ENCODE data around the gene HENMT1. TPM values are rescaled to one million over a fixed set of nuclear protein-coding genes. Genes with fewer than 3 reads are reported as not detected.
"Not testable (repeated sequence)": the region's sequence is repeated elsewhere in the genome, so short reads cannot be mapped to it uniquely, and the experiment has no call there.

The HENMT1 gene
- total RNA-seq, 4 donors from 2014 or later, result 0.51 to 3.5 (median 1.8) TPM

DNA sequence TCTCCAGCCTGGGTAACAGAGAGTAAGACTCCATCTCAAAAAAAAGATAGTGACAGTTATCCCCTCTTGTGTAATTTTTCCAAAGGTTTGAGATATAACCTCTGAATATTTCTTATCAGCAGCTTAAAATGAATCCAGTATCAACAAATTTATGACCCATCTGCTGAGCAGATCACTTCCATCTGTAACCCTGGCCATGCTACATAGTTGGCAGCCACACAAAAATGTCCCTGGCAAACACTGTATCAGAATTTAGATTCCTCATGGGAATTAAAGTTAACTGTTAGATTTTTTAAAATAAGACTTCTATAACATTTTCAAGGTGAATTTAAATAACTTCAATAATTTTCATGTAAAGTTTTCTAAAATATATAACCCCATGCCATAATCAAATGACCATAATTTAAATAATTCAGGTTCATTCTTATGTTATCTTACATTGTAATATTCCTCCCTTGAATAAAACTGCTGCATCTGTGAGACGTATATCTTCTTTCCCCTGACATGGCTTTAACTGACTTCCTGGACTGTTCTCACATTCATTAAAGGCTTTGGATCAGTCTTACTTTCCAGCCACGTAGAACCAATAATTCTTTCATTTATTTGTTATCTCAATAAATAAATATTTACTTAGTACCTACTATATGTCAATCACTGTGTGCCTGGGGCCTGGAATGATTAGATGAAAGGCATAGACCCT lies 25.9 kb upstream of the HENMT1 start:
- Histone ChIP-seq H3K4me3 (no peak overlapping the region), H3K4me1 (peaks cover 10 to 11% of the 10 kb centered on the region in 2 donors), H3K9me3 (no peaks in the 10 kb centered on the region), H3K27me3 (no peaks in the 10 kb centered on the region), H3K27ac (no peak overlapping the region), H3K36me3 (no peaks in the 10 kb centered on the region)
- intact Hi-C loops (cut with DNase I; ENCODE audit: low total_unique reads), result no loop called here
- in situ Hi-C loops (cut with MboI; ENCODE audit: low sequenced_read_pairs in 4 of 4), result loop anchor here in 2 of 4 donors (25.0 kb wide), 2 partner anchors 474 to 499 kb away; partner anchors contain the start of gene SLC25A24 (in 1 of the 2)
- DNase-seq (no peak), ATAC-seq (no peak)
- no peak for TF ChIP-seq POLR2A (IDR thresholded peaks at IDR 0.05)
- TF ChIP-seq, protein P1, sequence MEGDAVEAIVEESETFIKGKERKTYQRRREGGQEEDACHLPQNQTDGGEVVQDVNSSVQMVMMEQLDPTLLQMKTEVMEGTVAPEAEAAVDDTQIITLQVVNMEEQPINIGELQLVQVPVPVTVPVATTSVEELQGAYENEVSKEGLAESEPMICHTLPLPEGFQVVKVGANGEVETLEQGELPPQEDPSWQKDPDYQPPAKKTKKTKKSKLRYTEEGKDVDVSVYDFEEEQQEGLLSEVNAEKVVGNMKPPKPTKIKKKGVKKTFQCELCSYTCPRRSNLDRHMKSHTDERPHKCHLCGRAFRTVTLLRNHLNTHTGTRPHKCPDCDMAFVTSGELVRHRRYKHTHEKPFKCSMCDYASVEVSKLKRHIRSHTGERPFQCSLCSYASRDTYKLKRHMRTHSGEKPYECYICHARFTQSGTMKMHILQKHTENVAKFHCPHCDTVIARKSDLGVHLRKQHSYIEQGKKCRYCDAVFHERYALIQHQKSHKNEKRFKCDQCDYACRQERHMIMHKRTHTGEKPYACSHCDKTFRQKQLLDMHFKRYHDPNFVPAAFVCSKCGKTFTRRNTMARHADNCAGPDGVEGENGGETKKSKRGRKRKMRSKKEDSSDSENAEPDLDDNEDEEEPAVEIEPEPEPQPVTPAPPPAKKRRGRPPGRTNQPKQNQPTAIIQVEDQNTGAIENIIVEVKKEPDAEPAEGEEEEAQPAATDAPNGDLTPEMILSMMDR (IDR thresholded peaks at IDR 0.05 in 4 of 5, conservative IDR thresholded peaks at IDR 0.05 in 1 of 5), result no peak

DNA sequence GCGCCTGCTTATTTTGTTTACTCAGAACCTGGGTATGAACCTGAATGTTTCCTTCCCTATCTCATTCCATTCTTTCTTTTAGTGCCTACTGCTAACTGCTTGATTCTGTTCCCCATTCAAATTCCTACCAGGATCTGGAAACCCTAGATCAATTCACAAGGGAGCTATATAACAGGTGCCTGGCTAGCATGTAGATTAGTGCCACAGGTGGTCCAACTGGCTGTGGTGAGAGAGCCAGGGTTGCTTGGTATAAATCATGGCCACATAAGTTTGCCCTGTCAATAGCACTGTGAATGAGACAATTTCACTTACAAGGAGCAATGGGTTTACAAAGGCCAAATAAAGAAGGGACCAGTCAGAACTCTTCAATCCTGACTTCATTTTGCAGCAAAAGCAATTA lies 24.6 kb upstream of the HENMT1 start:
- intact Hi-C loops (cut with DNase I; ENCODE audit: low total_unique reads), result no loop called here
- H3K4me1 ChIP-seq, result no peaks in the 10 kb centered on the region
- no peak overlapping the region for H3K4me3 ChIP-seq
- in situ Hi-C loops (cut with MboI; ENCODE audit: low sequenced_read_pairs in 4 of 4), result loop anchor here in 2 of 4 donors (25.0 kb wide), 2 partner anchors 473 to 498 kb away; partner anchors contain the start of gene SLC25A24 (in 1 of the 2)
- no peaks in the 10 kb centered on the region for H3K36me3 ChIP-seq
- H3K9me3 ChIP-seq, result no peaks in the 10 kb centered on the region
- H3K27ac ChIP-seq, result no peak overlapping the region
- TF ChIP-seq, protein P1 (IDR thresholded peaks at IDR 0.05 in 4 of 5, conservative IDR thresholded peaks at IDR 0.05 in 1 of 5), result no peak
- TF ChIP-seq POLR2A (IDR thresholded peaks at IDR 0.05), result no peak
- no peak for ATAC-seq
- DNase-seq, result no peak
- no peaks in the 10 kb centered on the region for H3K27me3 ChIP-seq

DNA sequence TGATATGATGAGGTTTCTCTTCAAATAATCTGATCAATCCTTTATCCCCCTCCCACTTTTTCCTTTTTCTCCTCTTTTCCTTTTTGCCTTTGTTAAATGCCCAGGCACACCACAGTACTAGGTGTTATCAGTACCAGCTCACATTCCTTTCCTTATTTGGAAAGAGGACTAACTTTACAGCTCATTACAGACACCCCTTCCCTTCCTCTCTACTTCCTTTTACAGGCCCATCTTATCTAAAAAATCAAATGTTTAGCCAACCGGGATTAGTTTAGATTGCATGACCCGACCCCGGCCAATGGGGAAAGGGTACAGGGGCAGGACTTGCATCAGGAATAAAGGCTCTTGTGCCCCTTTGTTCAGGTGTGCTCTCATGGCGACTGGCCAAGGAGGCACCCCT lies 20.8 kb upstream of the HENMT1 start:
- H3K27me3 ChIP-seq; DNase-seq; H3K27ac ChIP-seq; H3K4me3 ChIP-seq; H3K9me3 ChIP-seq; intact Hi-C loops (cut with DNase I; ENCODE audit: low total_unique reads); ATAC-seq; H3K4me1 ChIP-seq; H3K36me3 ChIP-seq: not testable (repeated sequence)
- in situ Hi-C loops (cut with MboI; ENCODE audit: low sequenced_read_pairs in 4 of 4), result loop anchor here in 2 of 4 donors (25.0 kb wide), 2 partner anchors 469 to 494 kb away; partner anchors contain the start of gene SLC25A24 (in 1 of the 2)

DNA sequence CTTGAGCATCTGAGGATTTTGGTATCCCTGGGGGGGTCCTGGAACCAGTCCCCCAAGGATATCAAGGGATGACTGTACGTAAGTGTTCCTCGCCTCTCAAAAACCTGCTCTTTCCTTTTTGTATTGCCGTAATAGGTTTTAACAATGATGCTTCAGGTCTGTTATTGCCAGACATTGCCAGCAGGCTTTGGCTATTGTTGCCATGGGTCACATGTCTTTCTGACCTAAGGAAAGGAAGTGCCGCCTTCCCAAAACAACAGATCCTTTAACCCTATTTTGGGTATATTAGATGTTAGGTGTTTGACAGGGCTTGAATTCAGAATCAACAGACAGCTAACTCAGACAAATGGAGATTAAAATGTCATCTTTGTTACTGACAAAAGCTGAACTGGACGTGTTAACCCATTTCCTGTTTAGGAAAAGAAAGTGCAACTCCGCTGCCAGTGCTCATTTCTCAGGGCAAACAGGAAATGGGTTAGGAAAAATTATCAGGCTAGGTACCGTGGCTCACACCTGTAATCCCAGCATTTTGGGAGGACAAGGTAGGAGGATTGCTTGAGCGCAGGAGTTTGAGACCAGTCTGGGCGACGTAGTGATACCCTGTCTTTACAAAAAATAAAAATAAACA lies 18.8 kb upstream of the HENMT1 start:
- Histone ChIP-seq H3K4me1 (no peaks in the 10 kb centered on the region), H3K4me3 (peak overlapping the region in 3 of 4 donors; percentile 31 to 36 (median 34)), H3K36me3 (no peaks in the 10 kb centered on the region), H3K27me3 (no peaks in the 10 kb centered on the region), H3K9me3 (no peaks in the 10 kb centered on the region), H3K27ac (no peak overlapping the region)
- TF ChIP-seq, protein P1 (IDR thresholded peaks at IDR 0.05 in 4 of 5, conservative IDR thresholded peaks at IDR 0.05 in 1 of 5), result no peak
- no peak for TF ChIP-seq POLR2A (IDR thresholded peaks at IDR 0.05)
- in situ Hi-C loops (cut with MboI; ENCODE audit: low sequenced_read_pairs in 4 of 4), result loop anchor here in 2 of 4 donors (25.0 kb wide), 2 partner anchors 467 to 492 kb away; partner anchors contain the start of gene SLC25A24 (in 1 of the 2)
- intact Hi-C loops (cut with DNase I; ENCODE audit: low total_unique reads), result no loop called here
- DNase-seq (no peak), ATAC-seq (no peak)

DNA sequence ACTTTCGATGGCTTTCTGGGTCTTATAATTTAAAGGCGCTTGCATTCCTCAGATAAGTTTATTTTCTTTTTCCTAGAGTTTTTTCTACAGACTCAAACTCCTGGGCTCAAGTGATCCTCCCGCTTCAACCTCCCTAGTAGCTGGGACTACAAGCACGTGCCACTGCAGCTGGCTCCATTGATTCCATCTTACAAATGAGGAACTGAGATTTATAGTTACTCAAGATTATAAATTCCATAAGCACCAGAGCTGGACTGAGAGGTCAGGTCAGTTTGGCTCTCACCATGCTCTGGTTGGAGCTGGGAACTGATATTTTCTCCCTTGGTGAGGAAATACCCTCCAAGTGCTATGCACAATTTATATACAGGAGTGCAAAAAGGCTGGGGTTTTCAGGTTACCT lies 17.8 kb upstream of the HENMT1 start:
- Histone ChIP-seq H3K9me3 (no peaks in the 10 kb centered on the region), H3K4me3 (no peak overlapping the region), H3K27me3 (no peaks in the 10 kb centered on the region), H3K36me3 (no peaks in the 10 kb centered on the region), H3K4me1 (no peaks in the 10 kb centered on the region), H3K27ac (no peak overlapping the region)
- in situ Hi-C loops (cut with MboI; ENCODE audit: low sequenced_read_pairs in 4 of 4) (loop anchor here in 2 of 4 donors (25.0 kb wide), 2 partner anchors 466 to 491 kb away; partner anchors contain the start of gene SLC25A24 (in 1 of the 2)), intact Hi-C loops (cut with DNase I; ENCODE audit: low total_unique reads) (no loop called here)
- no peak for TF ChIP-seq POLR2A (IDR thresholded peaks at IDR 0.05)
- TF ChIP-seq, protein P1 (IDR thresholded peaks at IDR 0.05 in 4 of 5, conservative IDR thresholded peaks at IDR 0.05 in 1 of 5), result no peak
- ATAC-seq, result no peak
- DNase-seq, result peak in 1 of 2 donors; percentile 19

Measured in gastrocnemius medialis (tissue), 4 donors.